OCI-LY1 (cell line): ENCODE results near the gene DDX19B.

Experiments used
- CTCF ChIP-seq: fragments of 200-600 bp; sonication (generic), shearing (Covaris generic); IDR thresholded peaks from 2 replicates; pipeline ENCODE4 v1.5.1; 2017; ENCODE audit warnings: mild to moderate bottlenecking, antibody characterized with exemption, low read length, moderate library complexity, mixed read lengths
- EZH2 ChIP-seq: fragments of 200-600 bp; sonication (generic), shearing (Covaris generic); IDR thresholded peaks from 2 replicates; pipeline ENCODE4 v1.8.0; 2017; ENCODE audit warnings: borderline replicate concordance, mixed run types, mild to moderate bottlenecking, antibody characterized with exemption, low read length, moderate library complexity, mixed read lengths

- no peak for TF ChIP-seq EZH2
- no peak for TF ChIP-seq CTCF
These were observed 40.0 kb upstream of the DDX19B start for GRCh38 chr16:70258946-70259345.
